HL-60/S4 (cell line): Measurements from ENCODE around the gene PLXNA2.

Experiments used
- in situ Hi-C: fragments of 300-500 bp; cut with MboI; formaldehyde crosslinking; loops from 2 replicates; pipeline ENCODE4 v1.14.3; 2022; ENCODE audit warnings: low sequenced_read_pairs

PLXNA2 gene

GRCh38 chr1:208242146-208242545, 2.0 kb downstream of the PLXNA2 start:
- in situ Hi-C loops = loop anchor here (10.0 kb wide), 1 partner anchor 227 kb away; no protein-coding TSS in a partner anchor

DNA sequence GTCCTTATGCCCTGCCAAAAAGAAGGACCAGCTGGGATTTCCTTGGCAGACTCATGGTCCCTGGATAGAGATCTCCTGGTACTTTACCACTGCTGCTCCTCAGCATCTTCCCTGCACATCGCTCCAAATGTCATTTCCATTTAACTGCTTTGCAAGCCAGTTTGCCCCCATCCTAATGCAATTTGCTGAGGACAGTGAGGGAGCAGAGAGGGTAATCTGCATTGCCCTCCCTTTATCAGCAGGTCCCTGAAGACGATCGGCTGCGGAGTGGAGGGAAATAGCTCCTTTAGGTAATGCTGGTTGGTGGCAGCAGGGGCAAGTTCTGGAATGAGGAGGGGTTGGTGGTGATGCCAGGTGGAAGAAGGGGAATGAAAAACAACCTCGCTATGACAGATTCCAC, 2.7 kb downstream of the PLXNA2 start:
- in situ Hi-C loops = loop anchor here (10.0 kb wide), 1 partner anchor 227 kb away; no protein-coding TSS in a partner anchor

DNA sequence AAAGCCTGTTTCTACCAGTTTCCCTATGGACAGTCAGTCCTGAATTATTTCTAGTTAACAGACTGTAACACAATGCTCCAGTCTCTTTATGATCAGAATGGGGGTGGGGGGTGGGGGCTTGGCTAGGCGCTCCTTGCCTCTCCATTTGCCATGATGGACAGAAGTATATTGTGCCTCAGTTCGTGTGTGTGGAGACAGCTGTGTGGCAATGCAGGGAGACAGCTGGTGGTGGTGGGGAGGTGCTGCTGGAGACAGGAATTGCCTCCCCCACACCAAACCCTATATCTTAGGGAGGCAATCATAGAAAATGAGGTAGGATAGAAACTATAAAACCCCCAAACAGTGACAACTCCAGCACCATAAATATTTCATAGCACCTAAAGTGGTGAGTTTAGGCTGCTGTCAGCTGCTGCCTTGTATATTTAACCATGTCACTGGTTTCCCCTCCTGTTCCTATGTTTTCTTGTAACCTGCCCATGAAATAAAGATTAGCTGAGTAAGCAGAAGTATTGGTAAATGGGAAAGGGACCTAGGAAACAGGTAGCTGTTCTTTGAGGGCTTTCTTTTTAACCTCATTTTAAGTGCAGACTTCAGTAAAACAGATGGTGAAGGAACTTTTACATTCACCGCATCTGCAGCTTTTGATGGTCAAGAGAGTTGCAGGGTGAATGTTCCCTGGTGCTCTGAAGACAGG, 3.4 kb downstream of the PLXNA2 start:
- in situ Hi-C loops = loop anchor here (10.0 kb wide), 1 partner anchor 226 kb away; no protein-coding TSS in a partner anchor

DNA sequence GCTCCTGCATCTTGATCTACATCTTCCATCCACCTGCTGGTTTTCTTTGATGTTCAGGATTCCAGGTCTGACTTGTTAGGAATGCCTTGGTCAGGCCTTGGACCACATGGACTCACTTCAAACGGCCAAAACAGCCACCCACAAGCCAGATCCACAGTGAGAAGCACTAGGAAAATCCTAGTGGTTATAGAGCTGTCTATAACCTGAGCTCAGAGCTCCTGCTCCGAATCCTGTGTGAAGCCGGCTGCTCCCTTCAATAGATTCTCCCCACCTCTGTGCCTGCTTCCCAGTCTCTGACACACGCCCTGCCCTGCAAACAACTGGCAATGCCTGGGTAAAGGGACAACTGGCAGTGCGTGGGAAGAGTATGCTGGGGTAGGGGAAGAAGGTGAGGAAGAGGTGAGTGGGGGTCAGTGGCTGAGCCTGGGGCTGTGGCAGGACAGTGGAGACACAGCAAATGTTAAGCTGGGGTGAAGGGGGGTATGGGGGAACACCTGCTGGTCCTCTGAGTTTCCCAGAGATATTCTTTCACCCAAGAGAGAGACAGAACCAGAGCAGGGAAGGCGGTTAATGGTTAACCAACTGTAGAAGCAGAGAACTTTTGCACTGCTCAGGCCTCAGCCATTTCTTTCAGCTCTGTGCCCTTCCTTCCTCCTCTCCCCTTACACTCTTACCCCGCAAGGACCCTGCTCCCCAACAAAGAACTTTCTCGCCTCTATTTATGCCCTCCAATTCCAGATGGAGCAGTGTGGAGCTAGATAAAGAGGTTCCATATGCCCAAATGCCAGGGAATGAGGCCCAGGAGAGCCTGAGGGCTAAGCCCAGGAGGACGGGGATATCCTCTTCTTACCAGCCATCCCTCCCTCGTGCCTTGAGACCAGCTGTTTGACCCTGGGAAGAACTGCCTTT, 4.5 kb downstream of the PLXNA2 start:
- in situ Hi-C loops = loop anchor here (10.0 kb wide), 1 partner anchor 225 kb away; no protein-coding TSS in a partner anchor

GRCh38 chr1:208238710-208239472, 5.3 kb downstream of the PLXNA2 start:
- in situ Hi-C loops = no loop called here

DNA sequence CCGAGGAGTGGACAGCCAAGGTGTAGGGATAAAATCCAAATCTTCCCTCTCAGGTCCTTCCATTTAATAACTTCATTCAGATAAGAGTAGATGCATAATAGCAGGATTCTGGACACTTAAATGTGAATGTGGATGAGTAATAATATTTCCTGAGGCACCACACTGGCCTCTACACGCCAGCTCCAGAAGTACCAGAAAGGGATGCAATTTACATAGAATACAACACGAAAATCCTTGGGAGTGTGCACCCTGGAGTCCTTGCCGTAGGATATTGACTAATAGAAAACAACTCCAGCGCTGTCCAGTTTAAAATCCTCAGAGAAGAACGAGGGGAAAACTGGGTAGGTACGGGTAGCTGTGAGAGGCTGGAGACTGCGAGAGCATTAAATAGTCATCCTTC, 6.9 kb downstream of the PLXNA2 start:
- in situ Hi-C loops = no loop called here

- in situ Hi-C loops = no loop called here
Observed at GRCh38 chr1:208235982-208236761, 8.0 kb downstream of the PLXNA2 start.

DNA sequence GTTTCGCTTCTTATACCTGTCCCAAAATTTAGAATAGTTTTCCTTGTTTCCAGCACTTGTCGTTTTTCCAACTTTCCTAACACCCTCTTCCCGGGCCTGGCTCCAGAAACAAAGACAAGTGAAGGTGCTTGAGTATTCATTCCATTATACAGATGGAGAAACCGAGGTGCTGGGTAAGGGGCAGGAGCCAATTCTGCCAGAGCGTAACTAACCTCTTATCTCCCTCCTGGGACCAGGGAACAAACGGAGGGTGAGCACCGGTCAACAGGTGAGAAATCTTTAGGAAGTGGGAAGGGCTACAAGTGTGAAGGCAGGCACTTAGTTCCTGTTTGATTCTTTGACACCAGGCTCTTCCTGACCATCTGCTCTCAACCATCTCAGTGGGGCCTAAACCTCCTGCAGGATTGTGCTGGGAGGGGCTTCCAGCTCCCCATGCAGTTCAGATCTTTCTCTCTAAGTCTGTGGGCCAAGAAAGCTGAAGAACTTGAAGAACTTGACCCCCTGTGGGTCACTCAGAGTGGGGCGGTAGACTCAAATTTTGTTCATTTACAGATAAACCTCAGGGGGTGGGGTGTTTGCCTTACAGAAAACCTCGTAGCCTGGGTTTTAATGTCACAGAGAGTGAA, 8.7 kb downstream of the PLXNA2 start:
- in situ Hi-C loops = no loop called here

GRCh38 chr1:208234721-208235120, 9.5 kb downstream of the PLXNA2 start:
- in situ Hi-C loops = no loop called here

DNA sequence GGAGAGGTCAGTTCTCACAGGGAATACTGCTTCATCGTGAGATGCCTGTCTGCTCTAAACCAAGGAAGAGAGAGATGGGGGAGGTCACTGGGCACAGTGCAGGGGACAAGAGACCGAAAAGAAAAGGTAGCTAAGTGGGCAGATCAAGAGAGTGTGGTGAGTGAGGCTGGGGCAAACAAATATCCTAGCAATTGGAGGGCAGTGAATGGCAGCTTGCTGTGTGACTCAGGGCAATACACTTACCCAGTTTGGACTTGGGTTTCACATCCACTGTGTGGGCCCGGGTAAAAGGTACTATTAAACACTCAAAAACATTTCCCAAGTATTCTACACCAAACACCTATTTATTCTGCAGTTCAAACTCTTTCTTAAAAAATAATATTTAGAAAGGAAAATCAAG, 10.2 kb downstream of the PLXNA2 start:
- in situ Hi-C loops = no loop called here

DNA sequence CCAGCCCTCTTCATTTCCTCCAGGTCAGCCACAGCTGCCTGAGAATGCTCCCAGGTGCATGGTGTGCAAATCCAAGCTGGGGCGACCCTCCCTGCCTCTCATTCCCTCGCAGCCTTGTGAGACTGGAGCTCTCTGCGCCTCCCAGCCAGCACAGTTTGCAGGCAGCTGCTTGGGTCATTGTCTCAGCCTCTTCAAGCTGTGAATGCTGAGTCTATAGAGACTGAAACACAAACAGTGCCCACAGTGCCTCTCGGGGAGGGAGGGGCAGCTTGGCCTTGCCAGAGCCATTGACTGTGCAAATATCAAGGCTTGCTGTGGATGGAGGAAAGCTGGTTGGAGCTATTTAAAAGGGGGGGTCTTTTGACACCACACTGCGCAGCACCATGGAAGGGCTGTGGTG, 10.6 kb downstream of the PLXNA2 start:
- in situ Hi-C loops = no loop called here

- in situ Hi-C loops = no loop called here
Observed at GRCh38 chr1:208232662-208233038, 11.5 kb downstream of the PLXNA2 start.

DNA sequence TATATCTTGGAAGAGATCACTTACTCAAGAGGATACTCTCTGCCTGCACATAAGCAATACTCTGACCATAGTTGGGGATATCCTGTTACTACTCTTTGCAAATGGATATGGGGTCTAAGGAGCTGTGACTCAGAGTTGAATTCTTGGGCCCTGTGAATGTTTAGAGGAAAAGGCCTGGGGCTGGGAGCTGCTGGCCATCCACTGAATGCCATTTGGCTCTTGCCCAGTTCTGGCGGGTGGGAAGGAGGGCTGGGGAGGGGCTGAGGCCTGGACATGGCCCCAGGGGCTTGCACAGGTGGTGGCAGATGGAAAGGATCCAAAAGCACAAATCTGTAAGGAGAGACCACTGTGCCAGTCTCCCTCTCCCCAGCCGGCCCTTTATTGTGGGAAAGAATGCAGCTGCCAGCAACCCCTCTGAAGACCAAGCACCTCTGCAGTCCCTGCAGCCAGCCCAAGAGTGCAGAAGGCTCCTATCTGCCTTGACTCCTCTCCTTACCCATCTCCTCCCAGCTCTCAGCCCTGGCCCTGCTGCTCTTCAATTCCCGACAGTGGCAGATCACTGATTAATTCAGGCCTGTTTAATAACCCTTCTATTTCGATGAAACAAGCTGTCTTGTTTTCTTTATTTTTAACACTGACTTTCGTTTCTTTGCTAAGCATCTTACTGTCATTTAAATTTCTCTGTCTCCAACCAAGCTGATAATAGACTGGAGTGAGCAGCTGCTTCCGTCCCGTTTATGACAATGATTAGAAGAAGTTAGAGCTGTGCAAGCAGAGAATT, 12.1 kb downstream of the PLXNA2 start:
- in situ Hi-C loops = no loop called here

DNA sequence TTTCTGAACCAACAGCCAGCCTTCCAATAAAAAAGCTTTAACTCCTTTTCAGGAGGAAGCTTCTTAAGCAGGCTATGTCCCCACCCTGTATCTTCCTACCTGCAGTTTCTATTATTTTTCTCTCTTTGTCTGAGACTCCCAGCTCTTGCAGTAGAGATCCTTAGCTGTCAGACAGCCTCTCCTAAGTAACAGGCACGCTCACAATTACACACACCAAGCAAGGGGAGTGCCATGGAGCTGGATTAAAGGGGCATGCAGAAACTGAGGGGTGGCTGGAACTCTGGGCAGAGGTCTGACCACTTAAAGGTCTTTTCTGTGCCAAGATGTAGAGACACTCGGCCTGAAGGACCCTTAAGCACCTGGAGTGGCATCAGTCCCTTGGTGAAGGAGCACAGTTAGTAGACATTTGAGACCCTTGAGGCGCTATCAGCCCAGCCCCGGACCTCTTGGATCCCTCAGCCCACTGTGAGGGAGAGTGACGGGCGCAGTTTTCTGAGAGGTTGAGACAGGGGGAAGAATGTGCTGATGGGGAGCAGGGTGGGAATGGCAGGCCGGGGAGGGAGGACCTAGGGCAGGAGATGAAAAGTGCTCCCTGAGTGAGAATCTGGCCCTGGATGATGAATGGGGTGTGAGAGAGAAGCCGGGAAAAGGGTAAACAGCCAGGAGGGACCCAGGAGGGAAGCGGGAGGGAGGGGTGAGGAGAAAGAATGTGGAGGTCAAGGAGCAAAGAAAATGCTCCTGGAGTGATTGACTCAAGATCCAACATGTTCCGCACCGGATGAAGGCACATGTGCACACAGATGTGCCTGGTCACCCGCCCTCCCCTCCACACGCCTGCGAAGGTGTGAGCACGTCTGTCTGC, 13.3 kb downstream of the PLXNA2 start:
- in situ Hi-C loops = no loop called here

DNA sequence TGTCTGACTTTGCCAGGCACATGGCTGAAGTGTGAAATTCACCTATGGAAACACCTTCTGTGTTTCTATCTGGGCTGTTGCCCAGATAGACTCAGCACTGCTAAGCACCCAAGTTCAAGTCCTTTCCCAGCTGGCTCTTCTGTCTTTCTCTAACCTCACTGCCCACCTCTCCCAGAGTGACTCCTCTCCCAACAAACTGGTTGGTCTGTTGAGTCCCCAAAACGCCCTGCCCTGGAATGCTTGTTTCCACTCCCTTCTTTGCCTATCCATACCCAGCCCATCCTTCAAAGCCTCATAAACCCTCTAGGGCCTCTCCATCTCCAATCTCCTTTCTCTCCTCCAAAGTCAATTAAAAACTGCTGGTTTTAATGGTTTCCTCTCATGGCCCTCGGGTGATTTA, 15.6 kb downstream of the PLXNA2 start:
- in situ Hi-C loops = no loop called here

DNA sequence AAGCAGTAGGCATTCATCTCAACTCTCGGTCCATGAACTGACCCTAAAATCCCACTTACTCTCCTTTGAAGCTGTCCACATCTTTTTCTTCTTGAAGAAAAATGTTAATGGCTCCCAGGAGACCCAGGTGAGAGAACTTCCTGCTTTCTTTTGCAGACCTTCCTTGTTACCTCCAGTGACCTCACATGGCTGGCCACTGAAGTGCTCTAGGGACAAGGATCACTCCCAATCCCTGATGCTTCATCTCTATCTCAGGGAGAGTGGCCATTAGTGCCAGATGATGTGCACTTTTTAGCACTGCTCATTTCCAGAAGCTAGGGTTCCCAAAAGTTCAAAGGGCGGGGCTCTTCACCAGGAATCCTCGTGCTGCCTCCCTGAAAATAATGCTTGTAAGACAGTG, 16.2 kb downstream of the PLXNA2 start:
- in situ Hi-C loops = no loop called here

DNA sequence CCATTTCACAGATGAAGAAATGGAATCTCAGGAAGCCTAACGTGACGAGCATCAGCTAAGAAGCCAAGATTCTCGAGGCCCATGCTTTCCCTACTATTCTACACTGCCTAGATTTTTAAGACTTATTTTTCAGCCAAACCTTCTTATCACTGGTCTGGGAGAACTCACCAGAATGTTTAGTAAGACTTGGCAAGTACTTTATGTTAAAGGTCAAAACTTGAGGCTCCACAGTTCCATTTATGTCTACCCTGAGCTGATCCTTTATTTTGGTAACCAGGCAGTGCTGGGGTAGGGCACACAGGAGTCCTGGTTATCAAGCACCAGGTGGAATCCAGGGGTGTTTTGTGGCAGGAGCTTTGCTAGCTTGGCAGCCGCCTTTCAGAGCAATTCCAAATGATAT, 16.8 kb downstream of the PLXNA2 start:
- in situ Hi-C loops = no loop called here
